HepG2 (cell line): Measurements from ENCODE around the gene SLC6A9. TPM values are rescaled to one million over a fixed set of nuclear protein-coding genes. Genes with fewer than 3 reads are reported as not detected.

ENCODE experiments used
- FIP1L1 ChIP-seq: fragments of 200-400 bp; formaldehyde crosslinking; IDR thresholded peaks from 2 replicates; pipeline ENCODE4 v1.6.1; 2018; ENCODE audit warnings: low read depth, mild to moderate bottlenecking, low read length, moderate library complexity, borderline replicate concordance; ENCODE audit not compliant: insufficient read depth
- MYNN ChIP-seq: sonication (generic); formaldehyde crosslinking; IDR thresholded peaks from 2 replicates; pipeline ENCODE4 v1.4.0; 2020; ENCODE audit warnings: mild to moderate bottlenecking, low read depth, missing genetic modification reagents
- POLR2G ChIP-seq: fragments of 200-400 bp; formaldehyde crosslinking; IDR thresholded peaks from 2 replicates; pipeline ENCODE4 v1.6.1; 2018; ENCODE audit warnings: mild to moderate bottlenecking, low read depth, low read length, moderate library complexity
- SRSF9 ChIP-seq: fragments of 200-400 bp; formaldehyde crosslinking; IDR thresholded peaks from 2 replicates; pipeline ENCODE4 v1.6.1; 2018; ENCODE audit warnings: borderline replicate concordance, mild to moderate bottlenecking, low read depth, low read length; ENCODE audit not compliant: insufficient read depth, poor library complexity, severe bottlenecking
- TEAD2 ChIP-seq: sonication (generic); formaldehyde crosslinking; IDR thresholded peaks from 2 replicates; pipeline ENCODE4 v1.9.0; 2021; ENCODE audit warnings: missing genetic modification reagents
- ZBTB34 ChIP-seq: sonication (generic); formaldehyde crosslinking; IDR thresholded peaks from 2 replicates; pipeline ENCODE4 v1.8.0; 2022; ENCODE audit warnings: mild to moderate bottlenecking, missing genetic modification reagents
- ZBTB38 ChIP-seq: sonication (generic); formaldehyde crosslinking; IDR thresholded peaks from 2 replicates; pipeline ENCODE4 v1.5.1; 2020; ENCODE audit warnings: mild to moderate bottlenecking, missing genetic modification reagents
- ZBTB46 ChIP-seq: sonication (generic); formaldehyde crosslinking; IDR thresholded peaks from 2 replicates; pipeline ENCODE4 v1.4.0; 2020; ENCODE audit warnings: mild to moderate bottlenecking, missing genetic modification reagents, borderline replicate concordance
- ZFP82 ChIP-seq: sonication (generic); formaldehyde crosslinking; IDR thresholded peaks from 2 replicates; pipeline ENCODE4 v1.5.1; 2020; ENCODE audit warnings: mild to moderate bottlenecking, missing genetic modification reagents, borderline replicate concordance
- ZNF160 ChIP-seq: sonication (generic); formaldehyde crosslinking; IDR thresholded peaks from 2 replicates; pipeline ENCODE4 v1.8.0; 2022; ENCODE audit warnings: mild to moderate bottlenecking, inconsistent platforms, missing genetic modification reagents
- ZNF30 ChIP-seq: sonication (generic); formaldehyde crosslinking; IDR thresholded peaks from 2 replicates; pipeline ENCODE4 v1.5.0; 2020; ENCODE audit warnings: mild to moderate bottlenecking, missing genetic modification reagents
- ZNF383 ChIP-seq: sonication (generic); formaldehyde crosslinking; IDR thresholded peaks from 2 replicates; pipeline ENCODE4 v1.4.0; 2020; ENCODE audit warnings: missing genetic modification reagents, mild to moderate bottlenecking, borderline replicate concordance
- ZNF460 ChIP-seq: sonication (generic); formaldehyde crosslinking; IDR thresholded peaks from 2 replicates; pipeline ENCODE4 v1.5.1; 2020; ENCODE audit warnings: missing genetic modification reagents, mild to moderate bottlenecking, borderline replicate concordance
- ZNF501 ChIP-seq: sonication (generic); formaldehyde crosslinking; IDR thresholded peaks from 2 replicates; pipeline ENCODE4 v1.5.1; 2020; ENCODE audit warnings: mild to moderate bottlenecking, moderate library complexity, missing genetic modification reagents
- ZNF567 ChIP-seq: sonication (generic); formaldehyde crosslinking; IDR thresholded peaks from 2 replicates; pipeline ENCODE4 v1.8.1; 2023; ENCODE audit warnings: mild to moderate bottlenecking, missing genetic modification reagents, borderline replicate concordance
- ZNF597 ChIP-seq: sonication (generic); formaldehyde crosslinking; IDR thresholded peaks from 2 replicates; pipeline ENCODE4 v1.5.0; 2020; ENCODE audit warnings: missing genetic modification reagents
- ZNF660 ChIP-seq: sonication (generic); formaldehyde crosslinking; IDR thresholded peaks from 2 replicates; pipeline ENCODE4 v1.5.1; 2020; ENCODE audit warnings: mild to moderate bottlenecking, low read depth, missing genetic modification reagents, borderline replicate concordance
- ZSCAN22 ChIP-seq: sonication (generic); formaldehyde crosslinking; IDR thresholded peaks from 2 replicates; pipeline ENCODE4 v1.4.0; 2020; ENCODE audit warnings: mild to moderate bottlenecking, missing genetic modification reagents
- polyA plus RNA-seq, 8 experiments: library from polyadenylated mRNA; depleted of rRNA in 3 of 8; stranded (reverse) in 7 of 8; unstranded in 1 of 8; fragments of >200 nt; fragmentation: Illumina TruSeq in 4 of 8; extraction: Trizol in 4 of 8; gene quantifications; 2 replicates each; pipeline versions ENCODE4 v1.2.1 to v1.2.3, GENCODE V29; 2011 to 2016; ENCODE audit warnings: low read depth in 4 of 8, missing spikeins in 1 of 8, mixed read lengths in 1 of 8; ENCODE audit not compliant: insufficient read depth in 1 of 8
- total RNA-seq, 5 experiments: library from RNA; depleted of rRNA; stranded (reverse); fragments of >200 nt; fragmentation: Illumina TruSeq; extraction: Trizol; gene quantifications; 2 replicates each; pipeline ENCODE4 v1.2.3, GENCODE V29; 2016; ENCODE audit warnings: low read depth in 1 of 5
- TF ChIP-seq, protein P1 (sequence below): sonication (generic); formaldehyde crosslinking; IDR thresholded peaks from 2 replicates; pipeline ENCODE4 v1.8.0; 2022; ENCODE audit warnings: missing genetic modification reagents, mild to moderate bottlenecking, inconsistent platforms, borderline replicate concordance
- TF ChIP-seq, protein P2 (sequence below): sonication (generic); formaldehyde crosslinking; IDR thresholded peaks from 2 replicates; pipeline ENCODE4 v1.4.0; 2020; ENCODE audit warnings: mild to moderate bottlenecking, missing genetic modification reagents
- TF ChIP-seq, protein P3 (sequence below): sonication (generic); formaldehyde crosslinking; IDR thresholded peaks from 2 replicates; pipeline ENCODE4 v1.8.0; 2022; ENCODE audit warnings: mild to moderate bottlenecking, missing genetic modification reagents, borderline replicate concordance

SLC6A9 gene
- total and polyA plus RNA-seq, 2 of the 13 experiments (the other 11 are each of a cell fraction or from before 2014, with no cell fraction given) = 8.5 to 9.9 TPM

DNA sequence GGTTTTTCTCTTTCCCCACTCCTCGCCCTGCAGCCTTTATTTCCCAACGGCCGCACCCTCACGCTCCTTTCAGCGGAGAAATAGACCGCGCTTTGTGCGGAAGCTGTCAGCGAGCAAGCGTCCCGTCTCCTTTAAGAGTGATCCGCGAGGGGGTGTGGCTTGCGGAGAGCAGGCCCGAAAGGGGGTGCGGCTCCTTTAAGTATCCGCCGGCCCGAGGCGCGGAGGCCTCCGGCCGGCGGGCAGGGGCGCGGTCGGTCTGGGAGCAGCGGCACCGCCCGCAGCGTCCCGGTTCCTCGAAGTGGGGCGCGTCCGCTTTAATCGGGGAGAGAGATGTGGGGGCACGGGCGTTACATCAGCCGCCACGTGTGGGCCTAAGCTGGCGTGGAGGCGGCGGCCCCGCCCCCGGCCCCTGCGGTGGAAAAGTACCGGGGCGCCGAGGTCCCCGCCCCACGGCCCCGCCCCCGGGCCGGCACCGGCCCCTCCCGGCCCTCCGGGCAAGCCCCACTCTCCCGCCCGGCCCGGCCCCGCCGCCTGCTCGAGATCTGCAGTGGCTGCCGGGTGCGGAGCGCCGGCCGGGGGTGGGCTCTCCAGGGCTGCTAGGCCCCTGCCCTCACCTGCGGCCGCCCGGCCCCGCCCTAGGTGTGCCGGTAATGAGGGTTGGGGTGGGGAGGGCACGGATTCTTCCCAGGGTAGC, 1.2 kb downstream of the SLC6A9 start (continued):
- no peak; the same call in 1 of the 2 replicates for TF ChIP-seq MYNN (CRISPR knock-in tag)
- TF ChIP-seq TEAD2 (CRISPR knock-in tag) = no peak
- no peak for TF ChIP-seq ZNF460 (CRISPR knock-in tag)
- TF ChIP-seq ZBTB46 (CRISPR knock-in tag) = no peak
- TF ChIP-seq ZNF30 = no peak
- no peak for TF ChIP-seq ZNF597 (CRISPR knock-in tag)
- TF ChIP-seq FIP1L1 = no peak
- TF ChIP-seq POLR2G = peak; percentile 74
- TF ChIP-seq, protein P1, sequence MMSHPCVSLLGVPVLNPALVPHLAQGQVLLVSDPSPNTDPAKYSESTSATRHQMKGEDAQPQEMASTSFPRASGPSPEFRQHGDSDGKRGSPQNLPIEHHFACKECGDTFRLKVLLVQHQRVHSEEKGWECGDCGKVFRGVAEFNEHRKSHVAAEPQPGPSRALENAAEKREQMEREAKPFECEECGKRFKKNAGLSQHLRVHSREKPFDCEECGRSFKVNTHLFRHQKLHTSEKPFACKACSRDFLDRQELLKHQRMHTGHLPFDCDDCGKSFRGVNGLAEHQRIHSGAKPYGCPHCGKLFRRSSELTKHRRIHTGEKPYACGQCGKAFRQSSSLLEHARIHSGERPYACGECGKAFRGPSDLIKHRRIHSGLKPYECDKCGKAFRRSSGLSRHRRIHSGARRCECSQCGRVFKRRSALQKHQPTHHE = no peak
- TF ChIP-seq, protein P2, sequence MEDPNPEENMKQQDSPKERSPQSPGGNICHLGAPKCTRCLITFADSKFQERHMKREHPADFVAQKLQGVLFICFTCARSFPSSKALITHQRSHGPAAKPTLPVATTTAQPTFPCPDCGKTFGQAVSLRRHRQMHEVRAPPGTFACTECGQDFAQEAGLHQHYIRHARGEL (CRISPR knock-in tag) = no peak
- TF ChIP-seq ZNF383 (CRISPR knock-in tag) = no peak
- TF ChIP-seq, protein P3, sequence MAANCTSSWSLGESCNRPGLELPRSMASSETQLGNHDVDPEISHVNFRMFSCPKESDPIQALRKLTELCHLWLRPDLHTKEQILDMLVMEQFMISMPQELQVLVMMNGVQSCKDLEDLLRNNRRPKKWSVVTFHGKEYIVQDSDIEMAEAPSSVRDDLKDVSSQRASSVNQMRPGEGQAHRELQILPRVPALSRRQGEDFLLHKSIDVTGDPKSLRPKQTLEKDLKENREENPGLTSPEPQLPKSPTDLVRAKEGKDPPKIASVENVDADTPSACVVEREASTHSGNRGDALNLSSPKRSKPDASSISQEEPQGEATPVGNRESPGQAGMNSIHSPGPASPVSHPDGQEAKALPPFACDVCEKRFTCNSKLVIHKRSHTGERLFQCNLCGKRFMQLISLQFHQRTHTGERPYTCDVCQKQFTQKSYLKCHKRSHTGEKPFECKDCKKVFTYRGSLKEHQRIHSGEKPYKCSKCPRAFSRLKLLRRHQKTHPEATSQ (CRISPR knock-in tag) = no peak
- no peak for TF ChIP-seq ZNF567 (CRISPR knock-in tag)
- TF ChIP-seq ZSCAN22 = no peak
- no peak for TF ChIP-seq ZFP82
- TF ChIP-seq SRSF9 = no peak
- TF ChIP-seq ZNF160 (CRISPR knock-in tag) = 0 out of 2 replicates have a peak, but pooled peaks have one; percentile 20
- no peak for TF ChIP-seq ZNF660
- 0 out of 2 replicates have a peak, but pooled peaks have one; percentile 49 for TF ChIP-seq ZNF501 (CRISPR knock-in tag)
- no peak for TF ChIP-seq ZBTB38 (CRISPR knock-in tag)
- TF ChIP-seq ZBTB34 = no peak
